ENCODE data around the gene AKNAD1. TPM values are rescaled to one million over a fixed set of nuclear protein-coding genes. Genes with fewer than 3 reads are reported as not detected.
"Not testable (repeated sequence)": the region's sequence is repeated elsewhere in the genome, so short reads cannot be mapped to it uniquely, and the experiment has no call there.

The AKNAD1 gene
- total and polyA plus RNA-seq, 8 donors: 0.28 to 2.0 (median 0.37) TPM; not detected in 5

DNA sequence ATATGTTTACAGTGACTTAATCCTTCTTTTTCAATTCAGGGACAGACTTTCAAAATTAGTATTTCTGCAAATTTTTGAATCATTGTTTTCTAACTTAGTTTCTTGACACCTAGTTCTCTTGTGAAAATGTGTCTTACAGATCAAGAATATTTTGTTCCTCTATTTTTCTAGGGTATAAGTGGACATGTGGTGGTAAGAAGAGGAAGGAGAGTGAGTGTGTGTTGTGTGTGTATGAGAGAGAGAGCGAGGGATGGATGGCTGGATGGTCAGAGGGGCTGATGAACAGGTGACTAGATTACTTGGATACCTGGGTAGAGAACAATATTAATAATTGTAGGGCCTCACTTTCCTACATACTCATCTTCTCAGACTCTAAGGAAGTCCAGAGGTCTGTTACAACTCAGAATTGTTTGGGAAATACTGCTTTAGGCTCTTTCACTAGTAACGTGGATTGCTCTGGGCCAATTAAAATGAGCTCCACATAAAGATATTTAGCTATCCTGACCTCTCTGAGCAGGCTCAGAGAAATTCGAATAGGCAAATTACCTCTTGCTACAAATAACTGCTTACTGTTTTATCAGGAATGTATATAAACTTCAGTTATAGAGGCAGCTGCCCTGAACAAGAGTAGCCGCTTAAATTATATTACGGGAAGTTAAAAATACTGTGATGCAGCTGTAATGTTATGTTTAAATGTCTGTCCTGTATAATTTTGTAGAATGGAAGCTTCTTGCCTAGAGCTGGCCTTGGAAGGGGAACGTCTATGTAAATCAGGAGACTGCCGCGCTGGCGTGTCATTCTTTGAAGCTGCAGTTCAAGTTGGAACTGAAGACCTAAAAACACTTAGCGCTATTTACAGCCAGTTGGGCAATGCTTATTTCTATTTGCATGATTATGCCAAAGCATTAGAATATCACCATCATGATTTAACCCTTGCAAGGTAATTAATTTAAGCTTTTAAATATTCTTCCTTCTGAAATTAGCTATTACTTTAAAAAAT lies 39.6 kb upstream of the AKNAD1 start:
- Histone ChIP-seq H3K4me1 (peaks cover 0 to 5% (median 0%) of the 10 kb centered on the region in 4 donors), H3K27ac (peak overlapping the region in 2 of 5 donors; percentile 32 to 47), H3K27me3 (no peaks in the 10 kb centered on the region), H3K4me3 (no peak overlapping the region), H3K36me3 (no peaks in the 10 kb centered on the region), H3K9me3 (no peaks in the 10 kb centered on the region)
- peak in 1 of 2 donors; percentile 26 for DNase-seq
- WGBS, 5 donors: 61 to 78% (median 73%) methylated on average over 10 of the region's 10 CpGs
- intact Hi-C loops (cut with DNase I; ENCODE audit: low total_unique reads): loop anchor here (5.0 kb wide), 1 partner anchor 64 kb away; no protein-coding TSS in a partner anchor
- TF ChIP-seq, protein P1, sequence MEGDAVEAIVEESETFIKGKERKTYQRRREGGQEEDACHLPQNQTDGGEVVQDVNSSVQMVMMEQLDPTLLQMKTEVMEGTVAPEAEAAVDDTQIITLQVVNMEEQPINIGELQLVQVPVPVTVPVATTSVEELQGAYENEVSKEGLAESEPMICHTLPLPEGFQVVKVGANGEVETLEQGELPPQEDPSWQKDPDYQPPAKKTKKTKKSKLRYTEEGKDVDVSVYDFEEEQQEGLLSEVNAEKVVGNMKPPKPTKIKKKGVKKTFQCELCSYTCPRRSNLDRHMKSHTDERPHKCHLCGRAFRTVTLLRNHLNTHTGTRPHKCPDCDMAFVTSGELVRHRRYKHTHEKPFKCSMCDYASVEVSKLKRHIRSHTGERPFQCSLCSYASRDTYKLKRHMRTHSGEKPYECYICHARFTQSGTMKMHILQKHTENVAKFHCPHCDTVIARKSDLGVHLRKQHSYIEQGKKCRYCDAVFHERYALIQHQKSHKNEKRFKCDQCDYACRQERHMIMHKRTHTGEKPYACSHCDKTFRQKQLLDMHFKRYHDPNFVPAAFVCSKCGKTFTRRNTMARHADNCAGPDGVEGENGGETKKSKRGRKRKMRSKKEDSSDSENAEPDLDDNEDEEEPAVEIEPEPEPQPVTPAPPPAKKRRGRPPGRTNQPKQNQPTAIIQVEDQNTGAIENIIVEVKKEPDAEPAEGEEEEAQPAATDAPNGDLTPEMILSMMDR (IDR thresholded peaks at IDR 0.05): no peak
- TF ChIP-seq POLR2AphosphoS5 (IDR thresholded peaks at IDR 0.05): no peak
- TF ChIP-seq EP300 (IDR thresholded peaks at IDR 0.05): no peak
- no peak for TF ChIP-seq POLR2A (IDR thresholded peaks at IDR 0.05)

DNA sequence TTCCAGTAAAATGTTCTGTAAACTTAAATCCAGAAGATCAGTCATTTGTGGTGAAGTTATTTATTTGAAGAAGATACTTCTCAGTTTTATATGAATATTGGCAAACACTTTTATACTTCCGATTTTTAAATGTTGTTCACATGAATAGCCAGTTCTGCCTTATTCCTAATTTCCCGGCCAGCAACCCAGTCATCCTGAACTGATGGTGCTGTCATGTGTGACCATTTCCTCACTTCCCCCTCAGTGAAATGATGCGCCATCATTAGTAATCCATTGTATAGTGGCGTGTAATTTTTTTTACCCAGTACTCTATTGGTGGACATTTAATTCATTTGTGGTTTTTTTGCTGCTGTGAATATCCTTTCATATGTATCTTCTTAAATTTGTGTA lies 36.2 kb upstream of the AKNAD1 start:
- peaks cover 0 to 18% (median 9%) of the 10 kb centered on the region in 4 donors for H3K4me1 ChIP-seq
- no peak overlapping the region for H3K4me3 ChIP-seq
- no peak for DNase-seq
- intact Hi-C loops (cut with DNase I; ENCODE audit: low total_unique reads): no loop called here
- TF ChIP-seq, protein P1 (IDR thresholded peaks at IDR 0.05): no peak
- TF ChIP-seq POLR2AphosphoS5 (IDR thresholded peaks at IDR 0.05) (no peak), POLR2A (IDR thresholded peaks at IDR 0.05) (no peak), EP300 (IDR thresholded peaks at IDR 0.05) (no peak)
- H3K36me3 ChIP-seq: no peaks in the 10 kb centered on the region
- no peak overlapping the region for H3K27ac ChIP-seq
- H3K9me3 ChIP-seq: no peaks in the 10 kb centered on the region
- 89 to 98% (median 96%) methylated on average over 4 of the region's 4 CpGs for WGBS, 5 donors
- no peaks in the 10 kb centered on the region for H3K27me3 ChIP-seq

DNA sequence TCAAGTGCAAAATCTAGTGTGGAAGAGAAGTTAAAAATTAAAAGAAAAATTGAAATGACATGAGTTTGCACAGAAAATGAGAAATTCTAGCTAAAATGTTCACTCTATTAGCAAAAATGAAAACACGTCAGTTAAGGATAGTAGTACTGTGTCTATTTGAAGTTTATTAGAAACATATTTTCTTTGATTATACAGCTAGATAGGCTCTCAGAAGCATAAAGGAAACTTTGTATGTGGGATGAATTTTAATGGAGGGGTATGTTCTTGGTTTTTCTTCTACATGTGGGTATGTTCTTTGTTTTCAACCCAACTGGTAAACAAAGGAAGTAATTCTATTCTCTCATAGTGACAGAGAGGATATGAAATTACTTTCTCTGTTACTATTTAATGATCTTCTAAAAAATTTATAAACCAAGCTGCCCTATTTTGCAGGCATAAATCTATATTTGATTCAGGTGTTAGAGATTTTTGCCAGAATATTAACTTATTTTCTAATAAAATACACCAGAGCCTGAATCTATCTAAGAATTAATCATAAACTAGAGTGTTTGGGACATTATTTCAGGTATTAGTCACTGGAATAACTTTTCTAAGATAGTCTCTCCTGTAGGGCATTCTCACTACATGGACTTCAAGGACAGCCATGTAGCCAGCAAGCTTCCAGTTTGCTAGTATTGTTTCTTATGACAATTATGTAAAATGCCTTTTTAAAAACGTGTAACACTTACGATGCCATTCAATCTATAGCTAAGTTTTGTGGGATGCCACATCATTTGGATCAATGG lies 35.7 kb upstream of the AKNAD1 start:
- H3K4me1 ChIP-seq: peaks cover 0 to 17% (median 7%) of the 10 kb centered on the region in 4 donors
- TF ChIP-seq POLR2AphosphoS5 (IDR thresholded peaks at IDR 0.05) (no peak), POLR2A (IDR thresholded peaks at IDR 0.05) (no peak), EP300 (IDR thresholded peaks at IDR 0.05) (no peak)
- TF ChIP-seq, protein P1 (IDR thresholded peaks at IDR 0.05): no peak
- intact Hi-C loops (cut with DNase I; ENCODE audit: low total_unique reads): no loop called here
- no peak overlapping the region for H3K4me3 ChIP-seq
- H3K27me3 ChIP-seq: no peaks in the 10 kb centered on the region
- H3K36me3 ChIP-seq: no peaks in the 10 kb centered on the region
- 88 to 94% (median 89%) methylated on average over 3 of the region's 3 CpGs for WGBS, 5 donors
- no peak for DNase-seq
- no peaks in the 10 kb centered on the region for H3K9me3 ChIP-seq
- no peak overlapping the region for H3K27ac ChIP-seq

DNA sequence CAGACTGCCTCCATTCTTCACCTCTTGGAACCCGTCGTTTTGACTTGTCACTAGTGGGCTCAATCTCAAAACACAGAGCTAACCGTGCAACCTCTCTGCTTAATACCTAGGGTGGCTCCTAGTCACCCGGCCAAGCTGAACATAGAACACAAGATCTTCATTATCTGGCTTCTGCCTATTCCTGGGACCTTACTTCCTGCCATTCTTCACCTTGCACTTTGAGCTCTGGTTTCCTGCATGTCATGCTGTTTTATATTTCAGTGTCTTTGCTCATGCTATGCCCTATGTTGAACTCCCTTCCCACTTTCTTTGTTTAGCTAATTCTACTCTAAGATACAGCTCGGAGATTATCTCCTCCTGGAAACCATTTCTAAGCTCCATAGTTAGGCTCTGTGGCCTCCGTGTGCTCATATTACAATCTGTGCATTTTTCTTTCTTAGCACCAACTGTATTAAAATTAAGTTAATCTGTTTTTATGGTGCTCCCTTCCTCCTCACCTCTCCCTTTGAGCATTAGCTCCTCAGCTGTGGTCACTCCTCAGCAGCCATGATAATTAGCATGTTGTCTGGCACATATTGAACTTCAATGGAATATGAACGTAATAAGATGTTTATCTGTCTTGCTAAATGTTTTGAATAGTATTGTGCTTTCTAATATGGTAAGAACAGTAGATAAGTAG lies 33.0 kb upstream of the AKNAD1 start:
- no peak overlapping the region for H3K27ac ChIP-seq
- TF ChIP-seq POLR2A (IDR thresholded peaks at IDR 0.05): no peak
- TF ChIP-seq, protein P1 (IDR thresholded peaks at IDR 0.05): no peak
- TF ChIP-seq POLR2AphosphoS5 (IDR thresholded peaks at IDR 0.05): no peak
- TF ChIP-seq EP300 (IDR thresholded peaks at IDR 0.05): no peak
- H3K4me1 ChIP-seq: peaks cover 0 to 17% (median 7%) of the 10 kb centered on the region in 4 donors
- H3K27me3 ChIP-seq: no peaks in the 10 kb centered on the region
- 65 to 69% (median 68%) methylated on average over 7 of the region's 7 CpGs for WGBS, 5 donors
- intact Hi-C loops (cut with DNase I; ENCODE audit: low total_unique reads): no loop called here
- no peak overlapping the region for H3K4me3 ChIP-seq
- H3K36me3 ChIP-seq: no peaks in the 10 kb centered on the region
- DNase-seq: peak in 1 of 2 donors; percentile 8
- no peaks in the 10 kb centered on the region for H3K9me3 ChIP-seq

DNA sequence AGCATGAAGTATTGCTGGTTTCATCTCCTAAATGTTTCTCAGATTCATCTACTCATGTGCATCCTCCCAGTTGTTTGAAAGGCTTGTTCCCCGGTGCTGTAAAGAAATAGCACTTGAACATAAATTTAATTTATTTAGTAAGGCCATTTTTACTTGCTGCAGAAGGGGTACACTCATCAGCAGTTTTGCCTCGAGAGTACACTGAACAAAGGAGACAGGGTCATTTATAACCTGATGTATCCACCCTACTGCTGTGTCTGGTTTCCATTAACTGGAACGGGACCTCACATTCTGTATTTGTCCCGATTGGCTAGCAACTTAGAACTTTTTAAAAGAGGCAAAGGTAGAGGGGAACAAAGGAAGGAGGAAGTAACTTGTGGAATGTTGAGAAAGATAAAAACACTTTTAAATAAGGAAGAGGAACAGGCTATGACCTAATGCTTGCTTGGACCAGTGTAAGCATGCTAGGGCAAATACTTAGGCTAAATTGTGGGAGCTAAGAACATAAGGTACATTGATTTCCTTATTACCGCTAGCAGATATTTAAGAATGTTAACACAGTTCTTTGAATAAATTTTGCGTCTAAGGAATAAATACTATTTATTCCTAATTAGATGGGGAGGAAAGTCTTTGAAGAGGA lies 32.2 kb upstream of the AKNAD1 start:
- H3K27me3 ChIP-seq; H3K4me3 ChIP-seq; H3K27ac ChIP-seq; DNase-seq; H3K9me3 ChIP-seq; intact Hi-C loops (cut with DNase I; ENCODE audit: low total_unique reads); H3K36me3 ChIP-seq: not testable (repeated sequence)
- H3K4me1 ChIP-seq: peaks cover 0 to 17% (median 7%) of the 10 kb centered on the region in 4 donors
- 35 to 53% (median 40%) methylated on average over 6 of the region's 6 CpGs for WGBS, 5 donors

All from stomach (tissue), 9 donors.